GM19372 (cell line): Measurements from ENCODE around the gene FN3KRP.

Experiments
- ATAC-seq: cut with Tn5 transposase; IDR thresholded peaks from one replicate; pipeline ENCODE4 v1.9.1; 2021; ENCODE audit warnings: mild to moderate bottlenecking, low read depth, moderate library complexity; ENCODE audit not compliant: unreplicated experiment

FN3KRP gene

DNA sequence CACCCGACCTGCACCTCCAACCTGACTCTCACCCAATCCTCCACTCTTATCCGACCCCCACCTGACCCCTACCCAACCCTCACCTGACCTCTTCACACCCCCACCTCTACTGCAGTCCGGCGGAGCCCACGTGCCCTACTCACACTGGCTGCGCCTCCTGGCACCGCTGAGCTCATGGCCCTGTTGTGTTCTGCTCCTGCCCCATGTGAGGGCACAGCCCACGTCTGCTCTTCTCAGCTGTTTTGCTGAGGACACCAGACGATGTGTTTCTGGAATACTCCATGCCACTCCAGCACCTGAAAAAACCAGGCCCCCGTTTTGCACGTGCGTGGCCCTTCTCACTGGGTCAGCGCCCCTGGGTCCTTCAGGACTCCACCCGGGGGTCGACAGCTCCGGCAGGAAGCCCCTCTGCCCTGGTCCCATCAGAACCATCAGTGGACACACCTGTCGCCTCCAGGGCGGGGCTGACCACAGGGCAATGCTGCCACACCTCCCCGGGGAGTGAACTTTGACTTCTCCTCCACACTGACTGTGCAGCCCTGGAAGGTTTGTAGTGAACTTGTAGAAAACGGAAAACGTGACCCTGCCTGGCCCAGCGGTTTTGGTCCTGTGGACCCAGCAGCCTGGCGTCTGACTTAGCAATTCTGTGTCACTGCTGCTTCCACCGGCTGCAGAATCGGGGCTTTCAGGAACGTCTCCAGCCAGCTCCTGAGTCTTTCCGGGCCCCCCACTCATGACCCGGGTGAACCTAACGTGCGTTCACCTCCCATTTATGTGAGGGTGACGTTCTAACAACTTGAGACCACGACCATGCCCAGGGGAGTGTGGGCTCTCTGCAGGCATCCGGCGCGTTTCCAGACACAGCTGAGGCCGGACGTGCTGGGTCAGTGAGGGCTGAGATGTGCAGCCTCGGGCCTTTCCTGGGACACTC is 12.3 kb upstream of the FN3KRP start:
- ATAC-seq = no peak

GRCh38 chr17:82704886-82705285 is 11.6 kb upstream of the FN3KRP start:
- ATAC-seq = no peak

GRCh38 chr17:82705756-82706155 is 10.8 kb upstream of the FN3KRP start:
- no peak for ATAC-seq

DNA sequence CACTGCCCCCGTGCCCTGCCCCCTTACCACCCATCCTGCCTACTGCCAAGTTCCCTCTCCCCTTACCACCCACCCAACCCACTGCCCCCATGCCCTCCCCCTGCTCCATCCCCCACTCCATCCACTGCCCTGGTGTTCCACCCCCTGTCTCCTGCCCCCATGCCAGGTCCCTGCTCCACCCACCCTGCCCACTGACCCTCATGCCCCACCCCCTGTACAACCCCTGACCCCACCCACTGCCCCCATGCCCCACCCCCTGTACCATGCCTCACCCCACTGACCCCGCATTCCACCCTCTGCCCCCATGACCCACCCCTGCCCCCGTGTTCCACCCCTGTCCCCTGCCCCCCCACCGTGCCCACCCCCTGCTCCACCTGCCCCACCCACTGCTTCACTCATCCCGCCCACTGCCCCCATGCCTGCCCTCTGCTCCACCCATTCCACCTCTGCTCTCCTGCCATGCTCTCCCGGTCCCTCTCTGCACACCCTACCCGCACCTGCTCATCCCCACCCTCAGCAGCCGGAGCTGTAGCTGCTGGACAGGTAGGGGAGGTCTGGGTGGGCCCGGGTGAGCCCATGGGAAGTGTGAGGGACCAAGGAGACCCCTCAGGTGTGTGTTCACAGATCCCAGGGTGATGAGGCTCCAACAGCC is 7.4 kb upstream of the FN3KRP start:
- no peak for ATAC-seq

DNA sequence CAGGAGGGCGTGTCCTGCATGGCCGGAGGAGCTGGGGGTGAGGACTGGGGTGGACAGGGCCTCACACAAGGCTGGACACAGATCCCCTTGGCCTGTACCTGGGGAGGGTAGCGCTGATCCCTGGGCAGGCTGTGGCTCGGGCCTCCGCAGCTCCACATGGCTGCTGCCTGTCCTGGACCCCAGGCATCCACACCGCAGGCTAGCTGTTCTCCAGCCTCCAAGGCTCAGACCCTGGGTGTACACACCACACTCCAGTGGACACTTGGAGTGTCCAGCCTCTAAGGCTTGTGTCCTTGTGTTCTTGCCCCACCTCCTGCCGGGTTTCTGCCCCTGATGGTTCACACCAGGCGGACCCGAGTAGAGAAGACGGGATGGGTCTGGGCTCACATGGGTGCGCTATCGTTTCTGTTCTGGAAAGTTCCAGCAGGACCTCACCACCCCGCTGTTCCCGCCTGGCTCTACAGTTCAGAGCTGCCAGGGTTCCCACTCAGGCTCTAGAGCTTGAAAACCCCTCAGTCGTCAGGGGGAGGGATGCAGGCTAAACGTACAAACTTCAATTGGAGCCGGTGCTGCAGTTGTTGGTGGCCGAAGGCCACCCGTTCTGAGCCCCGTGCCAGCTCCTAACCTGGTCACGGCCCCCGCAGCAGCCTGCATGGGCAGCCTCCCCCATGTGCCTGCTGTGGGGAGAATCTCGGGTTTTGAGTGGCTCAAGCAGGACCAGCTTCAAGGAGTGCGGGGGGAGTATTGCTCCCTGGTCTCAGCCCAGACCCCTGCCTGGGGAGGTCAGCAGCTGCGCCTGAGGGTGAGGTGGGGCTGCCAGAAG is 6.6 kb upstream of the FN3KRP start:
- ATAC-seq = no peak

- ATAC-seq = no peak
Measured at GRCh38 chr17:82710499-82711232, 5.8 kb upstream of the FN3KRP start.

DNA sequence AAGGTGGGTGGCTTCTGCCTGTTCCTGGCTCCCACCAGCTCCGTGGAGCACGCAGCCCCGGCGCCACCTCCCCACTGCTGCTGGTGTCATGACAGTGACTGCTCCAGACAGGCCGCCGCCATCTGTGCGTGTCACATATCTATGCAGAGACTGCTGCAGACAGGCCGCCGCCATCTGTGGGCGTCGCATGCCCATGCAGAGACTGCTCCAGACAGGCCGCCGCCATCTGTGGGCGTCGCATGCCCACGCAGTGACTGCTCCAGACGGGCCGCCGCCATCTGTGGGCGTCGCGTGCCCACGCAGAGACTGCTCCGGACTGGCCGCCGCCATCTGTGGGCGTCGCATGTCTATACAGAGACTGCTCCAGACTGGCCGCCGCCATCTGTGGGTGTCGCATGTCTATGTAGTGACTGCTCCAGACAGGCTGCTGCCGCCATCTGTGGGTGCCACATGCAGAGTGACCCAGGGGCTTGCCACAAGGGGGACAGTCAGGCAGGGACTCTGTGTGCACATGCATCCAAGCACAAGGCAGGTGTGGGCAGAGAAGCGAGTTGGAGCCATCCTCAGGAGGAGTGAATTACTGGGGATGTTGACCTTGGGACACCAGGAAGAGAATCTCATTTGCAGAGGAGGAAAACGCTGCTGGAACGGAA is 3.3 kb upstream of the FN3KRP start:
- ATAC-seq = no peak

DNA sequence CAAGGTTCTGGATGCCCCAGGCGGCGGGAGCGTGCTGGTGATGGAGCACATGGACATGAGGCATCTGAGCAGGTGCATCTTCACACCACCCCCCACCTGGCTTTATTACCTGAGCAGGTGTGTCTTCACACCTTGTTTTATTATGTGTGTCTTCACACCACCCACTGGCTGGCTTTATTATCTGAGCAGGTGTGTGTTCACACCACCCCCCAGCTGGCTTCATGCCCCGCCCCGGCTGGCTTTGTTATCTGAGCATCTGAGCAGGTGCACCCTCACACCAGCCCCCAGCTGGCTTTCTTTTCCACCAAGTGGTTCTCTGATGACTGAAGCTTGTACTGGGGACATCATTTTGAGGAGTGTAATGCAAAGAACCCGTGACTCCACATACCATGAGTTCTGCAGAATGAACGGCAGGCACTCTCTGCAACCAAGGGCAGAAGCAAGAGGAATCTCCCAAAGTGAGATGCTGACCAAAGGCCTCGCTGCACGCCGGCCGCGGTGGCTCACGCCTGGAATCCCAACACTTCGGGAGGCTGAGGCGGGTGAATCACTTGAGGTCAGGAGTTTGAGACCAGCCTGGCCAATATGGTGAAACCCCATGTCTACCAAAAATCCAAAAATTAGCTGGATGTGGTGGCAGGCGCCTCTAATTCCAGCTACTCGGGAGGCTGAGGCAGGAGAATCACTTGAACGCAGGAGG is 2.6 kb downstream of the FN3KRP start:
- ATAC-seq = no peak

GRCh38 chr17:82720204-82720603 is 3.7 kb downstream of the FN3KRP start:
- no peak for ATAC-seq

- no peak for ATAC-seq
Measured at GRCh38 chr17:82722341-82723013, 6.0 kb downstream of the FN3KRP start.

DNA sequence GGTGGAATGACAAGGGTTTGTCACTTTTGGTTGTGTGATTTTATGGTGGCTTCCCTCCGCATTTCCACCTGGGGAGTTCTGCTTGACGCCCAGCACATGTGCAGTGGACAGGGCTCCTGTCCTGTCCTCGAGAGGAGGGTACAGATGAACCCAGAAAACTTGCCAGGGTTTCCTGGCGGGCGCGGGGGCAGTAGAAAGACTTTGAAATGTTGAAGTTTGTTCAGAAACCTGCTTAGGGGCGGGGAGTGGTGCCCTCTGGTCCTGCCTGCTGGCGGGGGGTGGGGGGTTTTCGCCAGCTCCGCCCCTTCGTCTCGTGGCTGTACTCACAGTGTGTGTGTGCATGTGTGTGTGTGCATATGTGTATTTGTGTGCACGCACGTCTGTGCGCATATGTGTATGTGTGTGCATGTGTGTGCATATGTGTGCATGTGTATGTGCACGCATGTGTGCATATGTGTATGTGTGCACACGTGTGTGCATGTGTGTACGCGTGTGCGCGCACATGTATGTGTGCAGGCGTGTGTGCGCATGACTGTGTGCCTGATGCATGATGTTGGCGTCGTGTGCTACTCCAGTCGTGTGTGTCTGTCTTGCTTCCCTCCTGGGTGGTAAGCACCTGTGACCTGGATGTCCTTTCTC is 6.8 kb downstream of the FN3KRP start:
- ATAC-seq = no peak

DNA sequence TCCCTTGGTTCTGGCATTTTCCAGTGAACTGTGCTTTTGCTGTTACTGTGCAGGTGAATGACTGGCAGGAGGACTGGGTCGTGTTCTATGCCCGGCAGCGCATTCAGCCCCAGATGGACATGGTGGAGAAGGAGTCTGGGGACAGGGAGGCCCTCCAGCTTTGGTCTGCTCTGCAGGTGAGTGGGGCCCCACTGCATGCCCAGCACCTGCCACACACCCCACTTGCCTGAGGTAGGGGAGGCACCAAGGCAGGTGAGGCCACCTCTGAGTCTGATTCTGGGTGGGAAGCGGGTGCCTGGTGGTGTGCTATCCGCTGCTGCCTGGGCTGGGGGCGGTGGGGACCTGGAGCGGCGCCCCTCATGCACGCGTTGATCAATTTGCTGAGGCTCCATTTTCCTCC is 9.9 kb downstream of the FN3KRP start:
- ATAC-seq = no peak

GRCh38 chr17:82729479-82730260 is 13.2 kb downstream of the FN3KRP start:
- ATAC-seq = no peak

DNA sequence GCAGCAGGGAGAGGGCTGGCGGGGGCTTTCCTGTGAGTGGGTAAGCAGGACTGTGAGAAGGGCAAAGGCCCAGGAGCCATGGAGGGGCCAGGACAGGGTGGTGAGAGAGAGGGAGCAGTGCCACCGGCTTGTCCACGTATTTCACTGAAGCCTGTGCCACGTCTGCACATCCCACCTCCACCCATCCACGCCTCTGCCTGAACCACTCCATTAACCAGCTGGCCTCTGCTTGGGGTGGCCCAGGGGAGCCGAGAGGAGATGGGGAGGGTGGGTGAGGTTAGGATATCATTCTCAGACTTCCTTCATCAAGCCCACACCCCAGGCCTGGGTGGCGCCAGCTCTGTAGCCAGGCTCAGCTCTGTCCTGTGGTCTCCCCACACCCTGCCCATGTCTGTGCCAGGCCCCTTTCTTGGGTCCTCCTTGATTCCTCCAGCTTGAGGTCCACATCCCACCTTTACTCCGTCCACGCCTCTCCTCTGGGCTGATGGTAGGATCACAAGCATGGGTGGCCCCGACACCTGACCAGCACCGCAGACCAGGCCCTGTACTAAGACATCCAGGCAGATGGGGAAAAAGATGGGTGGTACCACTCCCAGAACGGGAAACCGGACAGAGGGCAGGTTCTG is 15.7 kb downstream of the FN3KRP start:
- no peak for ATAC-seq

GRCh38 chr17:82734987-82735866 is 18.7 kb downstream of the FN3KRP start, which contains the start of gene FN3K:
FN3K (plus strand) TSS chr17:82735615; CDS start chr17:82735637, 22 bp downstream.
- ATAC-seq = no peak
